CD4-positive, alpha-beta T cell treated with Interleukin-12 subunit alpha and Interleukin-12 subunit beta, for 1 hour (primary cell): Measurements from ENCODE around the gene IP6K3.

Experiments used
- DNase-seq: peaks from one replicate; pipeline ENCODE4 v3.0.0-alpha.2; 2020

IP6K3 gene

GRCh38 chr6:33777398-33778388 lies 31.0 kb upstream of the IP6K3 start:
- no peak for DNase-seq

GRCh38 chr6:33776764-33777163 lies 30.1 kb upstream of the IP6K3 start:
- DNase-seq: no peak

- DNase-seq: no peak
These were observed 29.5 kb upstream of the IP6K3 start for GRCh38 chr6:33776186-33776585.

GRCh38 chr6:33774774-33775173 lies 28.1 kb upstream of the IP6K3 start:
- DNase-seq: no peak

- no peak for DNase-seq
These were observed 26.3 kb upstream of the IP6K3 start for GRCh38 chr6:33772902-33773472.

- DNase-seq: no peak
These were observed 25.6 kb upstream of the IP6K3 start for GRCh38 chr6:33772082-33772830.

- peak; percentile 65 for DNase-seq
These were observed 24.7 kb upstream of the IP6K3 start for GRCh38 chr6:33771146-33772081.

- DNase-seq: no peak
These were observed 24.1 kb upstream of the IP6K3 start for GRCh38 chr6:33770833-33771145.

- no peak for DNase-seq
These were observed 23.6 kb upstream of the IP6K3 start for GRCh38 chr6:33770124-33770832.

- DNase-seq: no peak
These were observed 22.6 kb upstream of the IP6K3 start for GRCh38 chr6:33769248-33769821.

GRCh38 chr6:33768644-33769120 lies 22.0 kb upstream of the IP6K3 start:
- DNase-seq: peak; percentile 68

GRCh38 chr6:33766921-33767907 lies 20.5 kb upstream of the IP6K3 start:
- no peak for DNase-seq

GRCh38 chr6:33765368-33765767 lies 18.7 kb upstream of the IP6K3 start:
- DNase-seq: no peak

- DNase-seq: no peak
These were observed 17.3 kb upstream of the IP6K3 start for GRCh38 chr6:33764036-33764435.

GRCh38 chr6:33763483-33763882 lies 16.8 kb upstream of the IP6K3 start:
- no peak for DNase-seq

- DNase-seq: no peak
These were observed 16.0 kb upstream of the IP6K3 start for GRCh38 chr6:33762713-33763112.

- DNase-seq: peak; percentile 36
These were observed 15.4 kb upstream of the IP6K3 start for GRCh38 chr6:33761922-33762629.

- no peak for DNase-seq
These were observed 14.8 kb upstream of the IP6K3 start for GRCh38 chr6:33761581-33761921.

- no peak for DNase-seq
These were observed 13.4 kb upstream of the IP6K3 start for GRCh38 chr6:33759887-33760629.
